ENCODE data around the gene CR1L.
A peak's percentile ranks its signal among the peaks of the same experiment; 100 is the strongest.
"Not testable (repeated sequence)": the region's sequence is repeated elsewhere in the genome, so short reads cannot be mapped to it uniquely, and the experiment has no call there.

CR1L gene

GRCh38 chr1:207691841-207692240 is 46.9 kb downstream of the CR1L start:
- no peaks in the 10 kb centered on the region for H3K9me3 ChIP-seq (ENCODE audit: control insufficient read depth, low read length)
- H3K27me3 ChIP-seq (replicated peaks; ENCODE audit: control insufficient read depth, insufficient read depth, low read length): no peaks in the 10 kb centered on the region
- H3K4me3 ChIP-seq (ENCODE audit: low read length): peak overlapping the region; percentile 44
- no peaks in the 10 kb centered on the region for H3K4me1 ChIP-seq (ENCODE audit: control insufficient read depth, insufficient read depth, low read length)
- peak; percentile 78 for DNase-seq (ENCODE audit: low read depth)
- H3K36me3 ChIP-seq (ENCODE audit: control insufficient read depth, insufficient read depth, low read length, severe bottlenecking): no peaks in the 10 kb centered on the region
- H3K9ac ChIP-seq (ENCODE audit: low read length): no peak overlapping the region

DNA sequence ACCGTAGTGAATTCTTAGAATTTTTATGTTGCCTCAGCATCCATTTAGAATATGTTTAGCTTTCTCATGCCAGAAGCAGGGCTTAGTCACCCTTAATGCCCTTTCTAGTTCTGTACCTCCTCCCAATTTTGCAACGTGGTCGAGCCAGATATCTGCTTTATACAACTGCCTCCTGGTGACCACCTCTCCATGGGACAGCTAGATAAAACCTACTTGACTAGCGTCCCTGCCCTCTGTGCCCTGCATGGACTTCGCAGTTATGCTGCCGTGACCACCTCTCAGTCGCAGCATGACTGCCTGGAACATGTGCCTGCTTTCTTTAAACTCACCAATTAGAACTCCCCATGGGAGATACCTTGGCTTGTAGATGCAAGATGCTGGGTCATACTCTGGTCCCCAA is 47.4 kb downstream of the CR1L start:
- not testable (repeated sequence) for H3K27me3 ChIP-seq (replicated peaks; ENCODE audit: control insufficient read depth, insufficient read depth, low read length); H3K36me3 ChIP-seq (ENCODE audit: control insufficient read depth, insufficient read depth, low read length, severe bottlenecking); DNase-seq (ENCODE audit: low read depth); H3K4me3 ChIP-seq (ENCODE audit: low read length); H3K9ac ChIP-seq (ENCODE audit: low read length); H3K9me3 ChIP-seq (ENCODE audit: control insufficient read depth, low read length); H3K4me1 ChIP-seq (ENCODE audit: control insufficient read depth, insufficient read depth, low read length)

DNA sequence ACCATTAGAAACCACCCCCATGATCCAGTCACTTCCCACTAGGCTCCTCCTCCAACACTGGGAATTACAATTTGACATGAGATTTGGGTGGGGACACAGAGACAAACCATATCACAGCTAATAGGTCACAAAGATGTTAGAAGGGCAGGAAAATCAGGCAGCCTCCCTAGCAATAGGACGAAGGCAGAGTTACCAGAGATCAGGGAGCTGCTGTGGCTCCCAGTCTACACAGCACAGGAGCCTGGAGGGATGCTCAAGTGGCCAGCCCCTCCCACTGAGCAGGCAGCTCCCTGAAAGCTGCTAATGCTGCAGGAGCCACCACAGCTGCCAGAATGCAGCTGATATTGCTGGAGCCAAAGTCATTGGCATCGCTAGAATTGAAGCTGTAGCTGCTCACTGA is 51.0 kb downstream of the CR1L start:
- H3K9me3 ChIP-seq (ENCODE audit: control insufficient read depth, low read length): no peaks in the 10 kb centered on the region
- H3K9ac ChIP-seq (ENCODE audit: low read length): no peak overlapping the region

GRCh38 chr1:207698822-207699483 is 54.0 kb downstream of the CR1L start:
- H3K36me3 ChIP-seq (ENCODE audit: control insufficient read depth, insufficient read depth, low read length, severe bottlenecking): no peaks in the 10 kb centered on the region
- peak overlapping the region; percentile 5 for H3K9ac ChIP-seq (ENCODE audit: low read length)
- DNase-seq (ENCODE audit: low read depth): peak; percentile 85
- H3K27me3 ChIP-seq (replicated peaks; ENCODE audit: control insufficient read depth, insufficient read depth, low read length): no peaks in the 10 kb centered on the region
- H3K4me1 ChIP-seq (ENCODE audit: control insufficient read depth, insufficient read depth, low read length): peaks cover 24% of the 10 kb centered on the region
- H3K4me3 ChIP-seq (ENCODE audit: low read length): no peak overlapping the region
- H3K9me3 ChIP-seq (ENCODE audit: control insufficient read depth, low read length): no peaks in the 10 kb centered on the region

More for the DNA sequence above, 51.0 kb downstream of the CR1L start:
- DNase-seq (ENCODE audit: low read depth): no peak
- Histone ChIP-seq H3K36me3 (ENCODE audit: control insufficient read depth, insufficient read depth, low read length, severe bottlenecking) (no peaks in the 10 kb centered on the region), H3K27me3 (replicated peaks; ENCODE audit: control insufficient read depth, insufficient read depth, low read length) (no peaks in the 10 kb centered on the region), H3K4me1 (ENCODE audit: control insufficient read depth, insufficient read depth, low read length) (no peaks in the 10 kb centered on the region), H3K4me3 (ENCODE audit: low read length) (no peak overlapping the region)

GRCh38 chr1:207702317-207702716 is 57.4 kb downstream of the CR1L start:
- Histone ChIP-seq H3K36me3 (ENCODE audit: control insufficient read depth, insufficient read depth, low read length, severe bottlenecking) (no peaks in the 10 kb centered on the region), H3K4me3 (ENCODE audit: low read length) (no peak overlapping the region), H3K4me1 (ENCODE audit: control insufficient read depth, insufficient read depth, low read length) (peaks cover 44% of the 10 kb centered on the region), H3K27me3 (replicated peaks; ENCODE audit: control insufficient read depth, insufficient read depth, low read length) (no peaks in the 10 kb centered on the region), H3K9ac (ENCODE audit: low read length) (peak overlapping the region; percentile 27), H3K9me3 (ENCODE audit: control insufficient read depth, low read length) (no peaks in the 10 kb centered on the region)
- no peak for DNase-seq (ENCODE audit: low read depth)

GRCh38 chr1:207703712-207704111 is 58.8 kb downstream of the CR1L start:
- no peaks in the 10 kb centered on the region for H3K9me3 ChIP-seq (ENCODE audit: control insufficient read depth, low read length)
- H3K27me3 ChIP-seq (replicated peaks; ENCODE audit: control insufficient read depth, insufficient read depth, low read length): no peaks in the 10 kb centered on the region
- H3K4me3 ChIP-seq (ENCODE audit: low read length): no peak overlapping the region
- peaks cover 49% of the 10 kb centered on the region for H3K4me1 ChIP-seq (ENCODE audit: control insufficient read depth, insufficient read depth, low read length)
- no peaks in the 10 kb centered on the region for H3K36me3 ChIP-seq (ENCODE audit: control insufficient read depth, insufficient read depth, low read length, severe bottlenecking)
- DNase-seq (ENCODE audit: low read depth): no peak
- no peak overlapping the region for H3K9ac ChIP-seq (ENCODE audit: low read length)

DNA sequence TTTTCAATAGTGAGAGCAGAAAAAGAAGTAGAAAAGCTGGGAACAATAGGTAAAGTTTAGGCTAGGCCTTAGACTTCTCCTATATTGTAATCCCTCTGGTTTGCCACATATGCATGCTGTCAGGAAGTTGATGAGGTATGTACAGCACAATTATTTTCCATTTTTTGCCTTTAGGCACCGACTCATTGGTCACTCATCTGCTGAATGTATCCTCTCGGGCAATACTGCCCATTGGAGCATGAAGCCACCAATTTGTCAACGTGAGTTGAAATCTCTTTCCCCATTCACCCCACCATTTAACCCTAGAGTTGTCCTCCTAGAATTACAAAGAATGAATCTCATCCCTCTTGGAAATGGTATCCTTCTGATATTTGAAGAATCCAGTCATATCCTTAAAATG is 63.1 kb downstream of the CR1L start:
- H3K9ac ChIP-seq (ENCODE audit: low read length); H3K9me3 ChIP-seq (ENCODE audit: control insufficient read depth, low read length); DNase-seq (ENCODE audit: low read depth); H3K4me3 ChIP-seq (ENCODE audit: low read length); H3K27me3 ChIP-seq (replicated peaks; ENCODE audit: control insufficient read depth, insufficient read depth, low read length); H3K36me3 ChIP-seq (ENCODE audit: control insufficient read depth, insufficient read depth, low read length, severe bottlenecking): not testable (repeated sequence)
- H3K4me1 ChIP-seq (ENCODE audit: control insufficient read depth, insufficient read depth, low read length): peaks cover 35% of the 10 kb centered on the region

DNA sequence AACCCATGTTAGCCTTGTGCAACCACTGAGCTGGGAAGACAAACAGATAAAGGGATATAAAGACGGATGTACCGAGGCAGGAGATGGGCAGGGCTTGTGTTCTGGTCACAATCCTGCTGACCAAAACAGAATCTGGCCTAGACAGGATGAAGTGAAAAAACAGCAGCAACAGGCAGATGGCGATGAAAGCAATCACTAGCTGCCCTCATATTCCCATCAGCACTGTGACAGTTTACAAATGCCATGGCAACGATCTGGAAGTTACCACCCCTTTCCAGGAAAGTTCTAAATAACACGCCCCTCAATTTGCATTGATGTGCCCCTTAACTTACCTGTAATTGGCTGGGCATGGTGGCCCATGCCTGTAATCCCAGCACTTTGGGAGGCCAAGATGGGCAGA is 66.4 kb downstream of the CR1L start:
- Histone ChIP-seq H3K9me3 (ENCODE audit: control insufficient read depth, low read length) (no peaks in the 10 kb centered on the region), H3K4me1 (ENCODE audit: control insufficient read depth, insufficient read depth, low read length) (peaks cover 11% of the 10 kb centered on the region), H3K9ac (ENCODE audit: low read length) (no peak overlapping the region), H3K36me3 (ENCODE audit: control insufficient read depth, insufficient read depth, low read length, severe bottlenecking) (no peaks in the 10 kb centered on the region), H3K4me3 (ENCODE audit: low read length) (no peak overlapping the region), H3K27me3 (replicated peaks; ENCODE audit: control insufficient read depth, insufficient read depth, low read length) (no peaks in the 10 kb centered on the region)
- no peak for DNase-seq (ENCODE audit: low read depth)

- not testable (repeated sequence) for DNase-seq (ENCODE audit: low read depth); H3K4me3 ChIP-seq (ENCODE audit: low read length); H3K4me1 ChIP-seq (ENCODE audit: control insufficient read depth, insufficient read depth, low read length); H3K36me3 ChIP-seq (ENCODE audit: control insufficient read depth, insufficient read depth, low read length, severe bottlenecking); H3K27me3 ChIP-seq (replicated peaks; ENCODE audit: control insufficient read depth, insufficient read depth, low read length); H3K9me3 ChIP-seq (ENCODE audit: control insufficient read depth, low read length); H3K9ac ChIP-seq (ENCODE audit: low read length)
Measured at GRCh38 chr1:207712701-207713100, 67.8 kb downstream of the CR1L start.

DNA sequence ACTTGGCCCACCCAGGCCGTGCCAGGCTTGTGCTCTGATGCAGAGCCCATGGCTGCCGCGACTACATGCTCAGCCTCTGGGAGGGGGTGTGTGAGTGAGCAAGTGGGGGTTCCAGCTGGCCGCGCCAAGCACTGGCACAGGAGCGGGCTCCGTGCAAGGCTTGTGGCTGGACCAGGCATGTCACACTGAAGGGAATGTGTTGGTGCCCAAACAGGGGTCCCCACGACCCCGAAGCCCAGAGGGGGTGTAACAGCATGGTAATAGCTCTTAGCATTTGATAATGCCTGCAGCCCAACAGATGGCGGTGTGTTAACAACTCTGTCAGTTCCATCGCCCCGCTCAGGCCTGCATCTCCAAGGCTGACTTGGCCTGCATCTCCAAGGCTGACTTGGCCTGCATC is 68.6 kb downstream of the CR1L start:
- DNase-seq (ENCODE audit: low read depth): no peak
- Histone ChIP-seq H3K9me3 (ENCODE audit: control insufficient read depth, low read length) (no peaks in the 10 kb centered on the region), H3K4me1 (ENCODE audit: control insufficient read depth, insufficient read depth, low read length) (no peaks in the 10 kb centered on the region), H3K4me3 (ENCODE audit: low read length) (no peak overlapping the region), H3K9ac (ENCODE audit: low read length) (no peak overlapping the region), H3K36me3 (ENCODE audit: control insufficient read depth, insufficient read depth, low read length, severe bottlenecking) (no peaks in the 10 kb centered on the region), H3K27me3 (replicated peaks; ENCODE audit: control insufficient read depth, insufficient read depth, low read length) (no peaks in the 10 kb centered on the region)

DNA sequence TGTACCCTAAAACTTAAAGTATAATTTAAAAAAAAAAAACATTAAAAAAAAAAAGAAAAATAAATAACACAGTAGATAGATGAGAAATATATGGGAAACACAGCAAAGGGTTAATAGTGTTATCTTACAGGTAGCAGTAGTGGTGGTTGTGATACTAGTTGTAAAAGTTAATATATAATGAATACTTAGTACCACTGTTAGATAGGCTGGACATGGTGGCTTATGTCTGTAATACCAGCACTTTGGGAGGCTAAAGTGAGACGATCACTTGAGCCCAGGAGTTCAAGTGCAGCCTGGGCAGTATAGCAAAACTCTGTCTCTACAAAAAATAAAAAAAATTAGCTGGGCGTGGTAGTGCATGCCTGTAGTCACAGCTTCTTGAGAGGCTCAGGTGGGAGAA is 74.3 kb downstream of the CR1L start:
- H3K9me3 ChIP-seq (ENCODE audit: control insufficient read depth, low read length): no peaks in the 10 kb centered on the region
- no peak overlapping the region for H3K9ac ChIP-seq (ENCODE audit: low read length)
- H3K27me3 ChIP-seq (replicated peaks; ENCODE audit: control insufficient read depth, insufficient read depth, low read length): no peaks in the 10 kb centered on the region
- no peak for DNase-seq (ENCODE audit: low read depth)
- no peak overlapping the region for H3K4me3 ChIP-seq (ENCODE audit: low read length)
- H3K36me3 ChIP-seq (ENCODE audit: control insufficient read depth, insufficient read depth, low read length, severe bottlenecking): no peaks in the 10 kb centered on the region
- peaks cover 5% of the 10 kb centered on the region for H3K4me1 ChIP-seq (ENCODE audit: control insufficient read depth, insufficient read depth, low read length)

DNA sequence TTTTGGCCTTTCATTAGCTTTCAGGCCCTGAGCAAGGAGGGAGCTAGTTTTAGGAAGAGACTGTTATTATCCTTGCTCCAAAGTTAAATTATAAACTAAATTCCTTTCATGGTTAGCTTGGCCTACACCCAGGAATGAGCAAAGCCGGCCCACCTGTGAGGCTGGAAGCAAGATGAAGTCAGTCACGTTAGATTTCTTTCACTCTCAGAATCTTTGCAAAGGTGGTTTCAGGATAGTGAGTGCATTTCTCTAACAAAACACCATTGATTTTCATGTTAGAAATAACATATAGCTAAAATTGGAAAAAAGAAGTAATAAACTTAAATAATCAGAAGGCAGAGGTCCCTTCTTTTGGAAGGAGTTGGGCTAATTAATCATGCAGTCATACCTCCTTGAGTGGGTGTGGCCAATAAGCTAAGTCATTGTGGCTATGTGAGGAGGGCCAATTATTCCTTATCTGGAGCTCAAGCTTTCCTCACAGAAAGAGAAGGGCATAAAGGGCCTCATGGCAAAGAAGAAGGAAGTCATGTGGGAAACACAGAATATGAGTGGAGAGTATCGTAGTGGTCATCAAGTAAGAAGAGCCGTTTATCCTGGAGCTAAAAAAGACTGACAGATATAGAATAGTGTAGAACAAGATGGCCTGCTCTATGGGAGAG is 83.4 kb downstream of the CR1L start:
- DNase-seq (ENCODE audit: low read depth): not testable (repeated sequence)

More for the DNA sequence above, 83.4 kb downstream of the CR1L start:
- H3K9ac ChIP-seq (ENCODE audit: low read length); H3K9me3 ChIP-seq (ENCODE audit: control insufficient read depth, low read length); H3K36me3 ChIP-seq (ENCODE audit: control insufficient read depth, insufficient read depth, low read length, severe bottlenecking); H3K4me3 ChIP-seq (ENCODE audit: low read length); H3K27me3 ChIP-seq (replicated peaks; ENCODE audit: control insufficient read depth, insufficient read depth, low read length); H3K4me1 ChIP-seq (ENCODE audit: control insufficient read depth, insufficient read depth, low read length): not testable (repeated sequence)

All from adipocyte (in vitro differentiated cells).